Fibroblast of gingiva (primary cell): ENCODE measurements around the gene LITAFD.
A peak's percentile ranks its signal among the peaks of the same experiment; 100 is the strongest.

ENCODE experiments used
- DNase-seq: peaks from one replicate; pipeline ENCODE4 v3.0.0-alpha.2; 2011; ENCODE audit warnings: low read depth

LITAFD gene

DNA sequence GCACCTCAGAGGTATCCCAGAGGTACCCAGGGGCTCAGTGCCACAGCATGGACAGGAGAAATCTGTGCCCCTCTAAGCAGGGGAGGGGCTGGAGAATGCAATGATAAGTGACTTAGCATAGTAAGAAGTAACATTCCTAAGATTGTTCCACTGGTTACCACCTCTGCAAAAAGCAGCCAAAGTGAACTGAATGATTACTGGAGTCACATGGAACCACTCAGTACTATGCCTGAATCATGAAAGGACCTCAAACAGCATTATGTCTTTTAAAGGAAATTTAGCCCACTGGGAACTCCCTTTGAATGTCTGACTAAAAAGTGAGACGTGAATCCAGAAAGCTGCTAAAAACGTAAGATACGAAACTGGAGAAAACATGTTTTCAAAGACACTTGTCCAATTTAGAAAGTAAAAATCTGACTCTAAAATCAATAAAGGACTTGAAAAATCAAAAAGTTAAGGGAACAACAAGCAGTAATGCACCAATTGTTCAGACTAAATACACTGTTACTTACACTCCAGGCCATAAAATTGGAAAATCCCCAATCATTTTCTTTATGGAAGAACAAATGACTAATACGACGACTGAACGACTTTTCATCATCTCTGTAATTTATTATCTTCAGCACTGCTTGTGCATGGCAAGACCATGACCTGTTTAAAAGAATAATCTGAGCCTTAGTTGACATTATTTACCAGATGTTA, 38.6 kb downstream of the LITAFD start:
- DNase-seq = no peak

DNA sequence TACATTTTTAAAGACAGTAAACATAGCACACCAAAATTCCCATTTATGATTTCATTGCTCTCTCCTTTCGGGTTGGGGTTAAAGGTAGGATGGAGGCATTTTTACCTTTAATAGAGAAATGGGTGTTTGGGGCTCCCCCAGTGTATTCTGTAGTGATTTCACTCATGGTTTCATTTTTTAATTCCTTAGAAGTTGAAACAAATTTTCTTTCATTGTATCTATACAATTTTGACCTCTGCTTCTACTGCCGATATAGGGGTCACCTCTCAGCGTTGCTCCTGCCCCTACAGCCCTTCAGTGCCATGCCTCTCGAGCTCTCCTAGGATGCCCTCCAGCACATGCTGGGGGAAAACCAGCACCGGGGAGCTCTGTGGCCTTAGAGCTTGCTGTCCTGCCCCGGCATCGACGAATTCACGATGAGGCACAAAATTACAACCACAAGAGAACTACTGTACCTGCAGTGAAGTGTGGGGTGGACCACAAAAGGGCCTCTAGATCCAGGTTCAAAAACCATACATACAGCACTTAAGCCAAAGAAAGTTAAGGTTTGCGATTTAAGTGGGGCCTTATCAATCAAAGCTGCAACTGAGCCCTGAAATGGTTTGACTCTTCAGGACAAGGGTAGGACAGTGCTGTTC, 39.3 kb downstream of the LITAFD start:
- DNase-seq = no peak

DNA sequence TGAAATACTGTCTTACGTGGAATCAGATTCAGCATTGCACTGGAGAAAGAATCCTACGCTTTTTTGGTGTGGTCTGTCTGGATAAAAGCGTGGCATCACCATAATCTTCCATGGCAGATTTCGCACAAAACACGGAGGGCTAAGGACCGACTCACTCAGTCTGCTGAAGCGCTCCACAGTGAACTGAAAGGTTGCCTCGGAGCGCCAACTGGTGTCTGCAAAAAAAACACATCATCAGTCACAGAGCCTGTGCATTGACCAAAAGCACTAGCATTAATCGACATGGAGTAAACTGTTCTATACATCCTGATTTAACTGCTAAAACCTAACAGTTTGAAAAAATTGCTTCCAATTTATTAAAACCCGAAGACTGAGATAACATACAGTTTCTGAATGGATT, 41.0 kb downstream of the LITAFD start:
- no peak for DNase-seq

DNA sequence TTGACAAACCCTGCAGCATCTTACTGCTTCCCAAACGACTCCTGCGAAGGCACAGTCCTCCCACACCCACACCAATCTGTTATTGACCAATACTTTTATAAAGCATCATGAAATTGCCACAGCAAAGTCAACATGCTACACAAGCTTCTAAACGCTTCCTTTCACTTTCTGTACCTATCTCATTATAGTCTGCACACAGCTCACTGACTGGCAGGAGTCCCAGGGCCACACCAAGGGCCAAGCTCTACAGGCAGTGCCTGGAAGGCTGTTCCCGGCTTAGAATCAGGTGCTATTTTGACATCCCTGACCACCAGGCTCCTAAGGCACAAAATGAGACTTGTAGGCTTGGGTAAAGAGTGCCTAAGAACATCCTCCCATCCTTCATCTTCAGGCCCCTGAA, 42.1 kb downstream of the LITAFD start:
- DNase-seq = no peak

DNA sequence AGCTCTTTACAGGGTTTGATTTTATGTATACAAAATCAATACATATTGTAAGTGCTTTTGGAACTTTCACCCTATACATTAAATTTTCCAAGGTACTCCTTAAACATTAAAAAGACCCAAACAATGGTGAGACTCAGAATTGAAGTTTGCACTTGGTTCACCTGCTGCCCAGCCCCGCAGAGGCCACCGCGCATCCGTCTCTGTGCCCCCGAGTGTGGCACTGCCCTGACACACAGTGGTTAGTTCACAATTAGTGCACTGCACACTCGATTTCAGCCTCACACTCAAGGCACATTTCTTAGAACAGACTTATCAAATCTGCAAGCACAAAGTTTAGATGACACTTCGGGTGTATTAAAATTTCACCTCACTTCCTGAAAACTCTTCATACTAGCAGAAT, 43.3 kb downstream of the LITAFD start:
- DNase-seq = no peak

DNA sequence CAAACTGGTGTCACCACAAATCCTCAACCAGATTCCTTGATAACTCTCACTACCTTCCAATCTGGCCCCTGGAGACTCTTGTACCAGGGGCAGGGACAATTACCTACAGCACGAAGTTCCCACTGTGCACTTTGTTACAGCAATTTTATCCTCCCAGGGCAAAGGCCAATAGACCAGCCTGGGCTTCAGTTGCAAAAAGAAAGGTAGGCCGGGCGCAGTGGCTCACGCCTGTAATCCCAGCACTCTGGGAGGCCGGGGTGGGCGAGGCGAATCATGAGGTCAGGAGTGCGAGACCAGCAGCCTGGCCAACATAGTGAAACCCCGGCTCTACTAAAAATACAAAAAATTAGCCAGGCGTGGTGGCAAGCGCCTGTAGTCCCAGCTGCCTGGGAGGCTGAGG, 44.7 kb downstream of the LITAFD start:
- no peak for DNase-seq

DNA sequence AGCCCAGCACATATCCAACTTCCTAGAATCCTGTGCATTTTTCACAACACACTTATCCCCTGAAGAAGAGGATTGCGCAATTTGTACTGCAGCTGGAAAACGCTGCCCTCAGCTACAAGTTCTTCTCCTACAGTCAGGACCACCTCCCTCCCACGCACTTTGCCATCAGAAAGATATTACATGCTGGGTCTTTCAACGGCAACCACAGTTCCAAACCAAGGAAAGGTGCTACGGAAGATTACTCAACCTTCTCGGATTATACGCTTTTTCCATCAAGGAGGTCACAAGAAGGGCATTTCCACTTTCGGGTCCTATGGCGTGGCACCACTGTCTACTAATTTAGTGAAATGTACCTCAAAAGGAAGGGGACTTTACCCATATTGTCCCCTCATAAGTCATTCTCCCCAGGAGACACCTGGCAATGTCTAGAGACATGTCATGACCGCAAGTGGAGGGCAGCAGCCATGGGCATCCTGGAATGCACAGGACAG, 46.4 kb downstream of the LITAFD start:
- peak; percentile 11 for DNase-seq

DNA sequence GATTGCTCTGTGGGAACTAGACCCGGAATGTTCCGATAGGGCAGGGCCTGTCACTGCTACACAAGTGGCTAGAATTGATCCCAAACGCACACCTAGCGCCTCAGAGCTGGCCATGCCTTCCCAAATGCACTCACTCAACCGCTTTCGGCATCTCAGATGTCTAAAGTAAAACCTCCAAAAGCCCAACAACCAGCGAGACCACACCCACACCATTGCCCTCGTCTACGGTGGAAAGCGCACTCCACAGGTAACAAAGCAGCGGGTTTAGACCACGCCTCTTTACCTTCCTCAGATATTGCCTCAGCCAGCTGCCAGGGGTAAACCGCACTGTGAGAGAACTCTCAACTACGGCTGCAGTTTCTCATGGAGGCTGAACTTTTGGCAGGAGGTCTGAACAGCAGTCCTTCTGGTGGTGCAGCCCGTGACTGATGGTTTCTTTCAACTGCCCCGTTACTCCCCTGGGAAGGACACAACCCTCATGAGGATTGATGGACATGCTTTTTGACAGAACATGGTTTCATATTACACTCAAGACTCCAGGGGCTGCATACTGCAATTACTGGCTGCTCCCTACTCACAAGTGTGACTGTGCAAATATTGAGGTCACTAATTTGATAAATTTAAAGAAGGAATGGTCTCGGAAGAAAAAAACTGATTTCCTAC, 47.1 kb downstream of the LITAFD start:
- DNase-seq = no peak

DNA sequence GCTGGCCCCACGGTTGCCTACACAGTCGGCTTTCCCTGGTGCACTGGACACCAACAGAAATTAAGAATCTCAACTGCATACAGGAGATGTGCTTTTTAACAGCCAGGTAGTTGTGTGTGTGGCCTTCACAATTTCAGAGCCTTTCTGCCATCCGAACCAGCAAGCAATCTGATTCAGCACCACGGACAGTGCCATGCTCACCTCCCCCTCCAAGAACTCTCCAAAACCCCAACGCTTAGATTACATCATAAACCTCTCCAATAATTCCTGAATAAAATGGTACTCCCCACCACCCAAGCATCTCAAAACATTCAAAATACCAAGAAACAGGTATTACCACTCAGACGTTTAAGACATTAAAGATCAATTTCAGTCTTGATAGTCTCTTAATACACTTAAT, 49.7 kb downstream of the LITAFD start:
- DNase-seq = peak; percentile 21

DNA sequence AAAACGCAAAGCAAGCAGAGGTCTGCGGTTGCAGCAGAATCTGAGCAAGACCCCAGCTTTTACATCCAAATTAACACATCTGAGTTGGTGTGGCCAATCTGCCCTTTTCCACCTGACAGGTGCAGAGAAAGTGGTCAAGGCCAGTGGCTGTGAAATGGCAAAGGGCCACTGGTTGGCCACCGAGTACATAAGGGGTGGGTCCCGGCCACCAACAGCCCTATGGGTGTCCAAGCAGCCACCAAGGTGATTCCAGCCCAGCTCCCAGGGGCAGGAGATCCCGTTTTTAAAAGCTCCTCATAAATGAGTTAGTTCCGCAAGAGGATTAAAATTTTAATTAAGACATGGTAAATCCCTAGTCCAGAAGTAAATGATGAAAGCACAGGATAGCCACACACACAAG, 52.5 kb downstream of the LITAFD start:
- no peak for DNase-seq
